ENCODE measurements around the gene ASB5. TPM values are rescaled to one million over a fixed set of nuclear protein-coding genes. Genes with fewer than 3 reads are reported as not detected.

The ASB5 gene
- total RNA-seq, 6 experiments from 2014 or later = 0.14 to 0.21 (median 0.17) TPM; not detected in 3

DNA sequence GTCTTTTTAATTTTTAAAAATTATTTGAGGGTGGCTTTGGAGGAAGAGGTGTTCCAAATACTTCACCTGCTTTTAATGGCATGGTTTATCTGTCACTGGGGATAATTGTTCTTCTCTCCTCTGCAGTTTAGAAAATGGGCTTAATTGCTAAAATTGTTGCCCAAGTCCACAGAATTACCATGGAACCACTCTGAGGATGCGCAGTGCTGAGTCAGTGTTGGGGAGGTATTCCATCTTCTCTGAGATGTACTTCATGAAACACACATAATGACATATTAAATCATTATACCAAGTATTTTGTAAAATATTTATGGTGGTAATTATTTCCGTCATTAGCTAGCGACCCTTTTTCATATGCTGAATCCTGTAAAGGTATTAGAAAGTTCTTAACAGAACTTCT is 8.0 kb downstream of the ASB5 start:
- no peaks in the 10 kb centered on the region; the same call in 1 of the 2 replicates for H3K36me3 Mint-ChIP-seq (ENCODE audit: low read depth)
- no peaks in the 10 kb centered on the region; the same call in 1 of the 2 replicates for H3K27me3 Mint-ChIP-seq (ENCODE audit: insufficient read depth)
- no peaks in the 10 kb centered on the region for H3K9me3 Mint-ChIP-seq
- H3K4me1 Mint-ChIP-seq (ENCODE audit: low read depth) = peaks cover 56% of the 10 kb centered on the region
- no peak for DNase-seq
- TF ChIP-seq, protein P1, sequence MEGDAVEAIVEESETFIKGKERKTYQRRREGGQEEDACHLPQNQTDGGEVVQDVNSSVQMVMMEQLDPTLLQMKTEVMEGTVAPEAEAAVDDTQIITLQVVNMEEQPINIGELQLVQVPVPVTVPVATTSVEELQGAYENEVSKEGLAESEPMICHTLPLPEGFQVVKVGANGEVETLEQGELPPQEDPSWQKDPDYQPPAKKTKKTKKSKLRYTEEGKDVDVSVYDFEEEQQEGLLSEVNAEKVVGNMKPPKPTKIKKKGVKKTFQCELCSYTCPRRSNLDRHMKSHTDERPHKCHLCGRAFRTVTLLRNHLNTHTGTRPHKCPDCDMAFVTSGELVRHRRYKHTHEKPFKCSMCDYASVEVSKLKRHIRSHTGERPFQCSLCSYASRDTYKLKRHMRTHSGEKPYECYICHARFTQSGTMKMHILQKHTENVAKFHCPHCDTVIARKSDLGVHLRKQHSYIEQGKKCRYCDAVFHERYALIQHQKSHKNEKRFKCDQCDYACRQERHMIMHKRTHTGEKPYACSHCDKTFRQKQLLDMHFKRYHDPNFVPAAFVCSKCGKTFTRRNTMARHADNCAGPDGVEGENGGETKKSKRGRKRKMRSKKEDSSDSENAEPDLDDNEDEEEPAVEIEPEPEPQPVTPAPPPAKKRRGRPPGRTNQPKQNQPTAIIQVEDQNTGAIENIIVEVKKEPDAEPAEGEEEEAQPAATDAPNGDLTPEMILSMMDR (IDR thresholded peaks at IDR 0.05) = no peak
- no peak overlapping the region for H3K27ac Mint-ChIP-seq
- no peak overlapping the region for H3K4me3 Mint-ChIP-seq

DNA sequence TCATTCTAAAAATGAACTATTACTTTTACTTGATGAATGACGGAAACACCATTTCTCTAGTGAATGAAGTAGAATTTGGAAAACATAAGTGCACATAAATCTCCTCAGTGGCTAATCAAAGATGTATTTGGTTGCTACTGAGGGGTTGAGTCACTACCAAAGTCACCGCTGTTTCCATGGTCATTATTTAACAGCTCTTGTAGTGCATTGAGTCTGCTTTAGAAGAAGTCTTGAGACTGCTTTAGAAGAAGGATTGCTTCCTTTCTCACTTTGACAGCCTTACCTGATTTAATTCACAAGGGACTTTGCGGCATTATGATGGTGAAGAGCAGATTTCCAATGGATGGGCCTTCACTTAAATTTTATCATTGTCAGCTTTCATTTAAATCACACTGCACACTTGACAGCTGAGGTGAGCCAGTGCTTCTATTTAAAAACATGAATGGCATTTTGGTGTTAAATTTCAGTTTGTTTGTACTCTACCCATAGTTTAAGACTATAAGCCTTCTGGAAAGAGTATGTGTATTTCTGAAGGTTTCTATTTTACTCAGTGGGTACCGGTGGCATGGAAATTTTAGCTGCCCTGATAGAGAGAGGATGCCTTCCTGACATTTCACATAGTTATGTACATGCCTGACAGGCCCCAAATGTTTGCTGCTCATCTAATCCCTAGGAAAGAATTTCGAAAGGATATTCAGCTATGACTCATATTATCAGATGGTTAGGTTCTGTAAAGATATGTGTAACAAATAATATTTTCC is 9.5 kb downstream of the ASB5 start:
- peak overlapping the region; percentile 28 for H3K4me3 Mint-ChIP-seq
- peak overlapping the region; percentile 63 for H3K27ac Mint-ChIP-seq
- no peaks in the 10 kb centered on the region for H3K36me3 Mint-ChIP-seq (ENCODE audit: low read depth)
- peak; percentile 65 for DNase-seq
- no peaks in the 10 kb centered on the region for H3K9me3 Mint-ChIP-seq
- peaks cover 43% of the 10 kb centered on the region for H3K4me1 Mint-ChIP-seq (ENCODE audit: low read depth)
- TF ChIP-seq, protein P1 (IDR thresholded peaks at IDR 0.05) = no peak
- H3K27me3 Mint-ChIP-seq (ENCODE audit: insufficient read depth) = no peaks in the 10 kb centered on the region; the same call in 1 of the 2 replicates

DNA sequence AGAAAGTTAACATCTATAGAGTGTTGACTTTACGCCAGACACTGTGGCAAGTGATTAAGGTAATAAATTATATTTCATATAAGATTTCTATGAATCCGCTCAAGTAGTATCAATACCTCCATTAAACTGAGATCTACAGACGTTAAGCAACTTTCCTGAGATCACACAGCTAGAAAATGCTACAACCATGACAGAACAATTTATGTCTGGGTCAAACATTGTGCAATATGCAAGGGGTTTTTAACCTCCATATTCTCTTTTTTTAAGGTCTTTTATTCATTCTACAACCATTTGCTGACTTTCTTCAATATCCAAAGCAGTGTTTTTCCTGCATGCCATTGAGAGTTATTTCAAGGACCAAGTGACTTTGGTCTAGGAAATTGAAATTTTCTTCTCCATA is 10.9 kb downstream of the ASB5 start:
- Mint-ChIP-seq H3K4me1 (ENCODE audit: low read depth) (peaks cover 43% of the 10 kb centered on the region), H3K9me3 (no peaks in the 10 kb centered on the region), H3K27me3 (ENCODE audit: insufficient read depth) (no peaks in the 10 kb centered on the region; the same call in 1 of the 2 replicates), H3K36me3 (ENCODE audit: low read depth) (no peaks in the 10 kb centered on the region), H3K27ac (no peak overlapping the region), H3K4me3 (no peak overlapping the region)
- DNase-seq = no peak
- TF ChIP-seq, protein P1 (IDR thresholded peaks at IDR 0.05) = no peak

DNA sequence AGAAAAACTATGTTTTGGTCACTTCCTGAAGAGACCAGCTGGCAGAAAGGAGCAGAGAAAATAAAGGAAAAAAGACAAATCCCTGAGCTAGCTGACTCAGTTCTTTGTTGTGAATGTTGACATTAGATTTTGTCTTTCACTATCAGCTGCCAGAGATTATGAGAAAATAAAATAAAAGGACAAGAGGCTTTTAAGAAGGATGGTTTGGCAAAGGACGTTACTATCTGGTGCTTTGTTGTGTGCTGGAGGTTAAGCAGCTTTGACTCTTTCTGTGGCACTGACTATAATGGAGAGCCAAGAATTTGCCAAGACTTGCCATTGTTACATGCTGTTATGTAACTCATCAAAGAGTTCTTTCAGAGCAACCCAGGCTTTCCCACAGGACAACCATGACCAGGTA is 12.1 kb downstream of the ASB5 start:
- no peaks in the 10 kb centered on the region; the same call in 1 of the 2 replicates for H3K27me3 Mint-ChIP-seq (ENCODE audit: insufficient read depth)

DNA sequence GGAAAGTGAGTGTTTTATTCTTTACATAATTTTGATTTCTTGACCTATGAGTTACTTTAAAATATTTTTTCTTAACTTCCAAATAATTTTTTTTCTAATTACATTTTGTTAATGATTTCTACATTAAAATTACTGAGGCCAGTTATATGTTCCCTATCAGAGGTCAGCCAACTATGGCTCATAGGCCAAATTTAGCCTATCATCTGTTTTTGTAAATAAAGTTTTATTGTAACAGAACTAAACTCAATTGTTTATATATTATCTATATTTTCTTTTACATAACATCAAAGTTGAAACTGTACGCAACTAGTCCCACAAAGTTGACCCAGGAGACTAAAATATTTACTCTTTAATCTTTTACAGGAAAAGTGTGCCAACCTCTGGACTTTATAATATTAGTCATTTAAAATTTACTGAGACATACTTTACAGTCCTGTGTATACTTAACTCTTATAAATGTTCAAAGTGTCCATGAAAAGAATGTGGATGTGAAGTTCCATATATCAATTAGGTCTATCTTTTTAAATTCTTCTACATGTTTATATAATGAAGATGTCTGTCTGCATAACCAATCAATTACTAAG is 26.2 kb downstream of the ASB5 start:
- Mint-ChIP-seq H3K27ac (no peak overlapping the region), H3K9me3 (no peaks in the 10 kb centered on the region), H3K27me3 (ENCODE audit: insufficient read depth) (no peaks in the 10 kb centered on the region), H3K4me3 (no peak overlapping the region), H3K4me1 (ENCODE audit: low read depth) (peaks cover 12% of the 10 kb centered on the region), H3K36me3 (ENCODE audit: low read depth) (no peaks in the 10 kb centered on the region)
- TF ChIP-seq, protein P1 (IDR thresholded peaks at IDR 0.05) = no peak
- no peak for DNase-seq

More for the DNA sequence above, 12.1 kb downstream of the ASB5 start:
- H3K4me3 Mint-ChIP-seq = no peak overlapping the region
- H3K27ac Mint-ChIP-seq = no peak overlapping the region
- peaks cover 43% of the 10 kb centered on the region for H3K4me1 Mint-ChIP-seq (ENCODE audit: low read depth)
- TF ChIP-seq, protein P1 (IDR thresholded peaks at IDR 0.05) = no peak
- H3K9me3 Mint-ChIP-seq = no peaks in the 10 kb centered on the region
- H3K36me3 Mint-ChIP-seq (ENCODE audit: low read depth) = no peaks in the 10 kb centered on the region
- DNase-seq = no peak

Measured in HFFc6 (cell line).